Colonic mucosa (tissue), 4 donors: Measurements from ENCODE around the gene PNMA3. TPM values are rescaled to one million over a fixed set of nuclear protein-coding genes. Genes with fewer than 3 reads are reported as not detected.
"Not testable (repeated sequence)": the region's sequence is repeated elsewhere in the genome, so short reads cannot be mapped to it uniquely, and the experiment has no call there.

Experiments
- DNase-seq: peaks from one replicate; pipeline ENCODE4 v3.0.0-alpha.2; 2020
- H3K27ac ChIP-seq: fragments of 200-600 bp; one replicate; pipeline ENCODE4 v1.8.0; 2021
- H3K27me3 ChIP-seq: fragments of 200-600 bp; one replicate; pipeline ENCODE4 v1.8.0; 2021
- H3K36me3 ChIP-seq: fragments of 200-600 bp; one replicate; pipeline ENCODE4 v1.8.0; 2021
- H3K4me1 ChIP-seq: fragments of 200-600 bp; one replicate; pipeline ENCODE4 v1.8.0; 2021; ENCODE audit warnings: mild to moderate bottlenecking
- H3K4me3 ChIP-seq: fragments of 200-600 bp; one replicate; pipeline ENCODE4 v1.8.0; 2021
- H3K9ac ChIP-seq, 2 donors: one replicate each; pipeline ENCODE4 v1.7.0; 2013; ENCODE audit warnings: control low read depth in 2 of 2, low read depth in 2 of 2, low read length in 2 of 2
- H3K9me3 ChIP-seq: fragments of 200-600 bp; one replicate; pipeline ENCODE4 v1.8.0; 2021
- CTCF ChIP-seq: fragments of 200-600 bp; IDR thresholded peaks from one replicate; pipeline ENCODE4 v1.8.0; 2022; ENCODE audit warnings: antibody characterized with exemption, mild to moderate bottlenecking
- intact Hi-C: fragments of 100-400 bp; cut with DNase I; formaldehyde crosslinking; loops from one replicate; pipeline ENCODE4 v1.14.1; 2022
- total RNA-seq, 2 donors: library from RNA; stranded (reverse); fragmentation: NEBNext Ultra II Directional in 1 of 2; extraction: Animal tissue kit (Norgen Biotek cat#: 25700) in 1 of 2; gene quantifications; one replicate each; pipeline ENCODE4 v1.2.1, GENCODE V29; 2021
- donor health status: healthy.
- donor health status: DM: no; HTN: no; CAD: no.
- donor health status: DM: no; HTN: no; CAD: no.

The PNMA3 gene
- total RNA-seq, 2 donors from 2014 or later, result 0.15 to 0.21 TPM

GRCh38 chrX:153065389-153065788 is 9.1 kb downstream of the PNMA3 start:
- H3K4me3 ChIP-seq, result no peak overlapping the region
- intact Hi-C loops, result no loop called here
- DNase-seq, result no peak

GRCh38 chrX:153066402-153066801 is 10.1 kb downstream of the PNMA3 start:
- H3K36me3 ChIP-seq, DNase-seq, H3K4me3 ChIP-seq, H3K27ac ChIP-seq, H3K27me3 ChIP-seq, intact Hi-C loops, H3K9me3 ChIP-seq, H3K4me1 ChIP-seq, H3K9ac ChIP-seq: not testable (repeated sequence)

More at GRCh38 chrX:153065389-153065788, 9.1 kb downstream of the PNMA3 start:
- no peaks in the 10 kb centered on the region for H3K27me3 ChIP-seq
- TF ChIP-seq CTCF, result no peak
- H3K9me3 ChIP-seq, result no peaks in the 10 kb centered on the region
- H3K27ac ChIP-seq, result no peak overlapping the region
- H3K9ac ChIP-seq, result no peak overlapping the region
- H3K4me1 ChIP-seq, result no peaks in the 10 kb centered on the region
- H3K36me3 ChIP-seq, result no peaks in the 10 kb centered on the region

- H3K9me3 ChIP-seq, DNase-seq, H3K4me1 ChIP-seq, H3K4me3 ChIP-seq, H3K36me3 ChIP-seq, intact Hi-C loops, H3K9ac ChIP-seq, H3K27me3 ChIP-seq, H3K27ac ChIP-seq: not testable (repeated sequence)
Measured at GRCh38 chrX:153071909-153072583, 15.8 kb downstream of the PNMA3 start, which contains the start of gene PNMA6A. PNMA6A (plus strand) TSS chrX:153072454; CDS start chrX:153073063, 609 bp downstream.

- H3K36me3 ChIP-seq, H3K4me1 ChIP-seq, H3K4me3 ChIP-seq, H3K9ac ChIP-seq, H3K9me3 ChIP-seq, DNase-seq, intact Hi-C loops, H3K27ac ChIP-seq, H3K27me3 ChIP-seq: not testable (repeated sequence)
Measured at GRCh38 chrX:153073331-153073730, 17.1 kb downstream of the PNMA3 start.

- H3K9me3 ChIP-seq, result no peaks in the 10 kb centered on the region
- intact Hi-C loops, result no loop called here
- H3K27ac ChIP-seq, result no peak overlapping the region
- no peaks in the 10 kb centered on the region for H3K4me1 ChIP-seq
- no peaks in the 10 kb centered on the region for H3K27me3 ChIP-seq
- no peak for TF ChIP-seq CTCF
- H3K9ac ChIP-seq, result no peak overlapping the region
- no peak for DNase-seq
- no peaks in the 10 kb centered on the region for H3K36me3 ChIP-seq
- no peak overlapping the region for H3K4me3 ChIP-seq
Measured at GRCh38 chrX:153074262-153074899, 18.1 kb downstream of the PNMA3 start.

GRCh38 chrX:153074935-153075334 is 18.7 kb downstream of the PNMA3 start:
- H3K4me1 ChIP-seq, result no peaks in the 10 kb centered on the region
- no peaks in the 10 kb centered on the region for H3K27me3 ChIP-seq
- no peaks in the 10 kb centered on the region for H3K9me3 ChIP-seq
- no peak for DNase-seq
- no peaks in the 10 kb centered on the region for H3K36me3 ChIP-seq
- intact Hi-C loops, result no loop called here
- H3K9ac ChIP-seq, result no peak overlapping the region
- TF ChIP-seq CTCF, result no peak
- H3K4me3 ChIP-seq, result no peak overlapping the region
- no peak overlapping the region for H3K27ac ChIP-seq

- DNase-seq, result no peak
Measured at GRCh38 chrX:153075366-153075765, 19.1 kb downstream of the PNMA3 start.

GRCh38 chrX:153077437-153078135 is 21.3 kb downstream of the PNMA3 start:
- intact Hi-C loops, H3K4me1 ChIP-seq, H3K36me3 ChIP-seq, H3K27ac ChIP-seq, DNase-seq, H3K4me3 ChIP-seq, H3K9me3 ChIP-seq, H3K9ac ChIP-seq, H3K27me3 ChIP-seq: not testable (repeated sequence)

More at GRCh38 chrX:153075366-153075765, 19.1 kb downstream of the PNMA3 start:
- intact Hi-C loops, result no loop called here
- Histone ChIP-seq H3K9me3 (no peaks in the 10 kb centered on the region), H3K4me1 (no peaks in the 10 kb centered on the region), H3K4me3 (no peak overlapping the region), H3K9ac (no peak overlapping the region), H3K27ac (no peak overlapping the region), H3K36me3 (no peaks in the 10 kb centered on the region), H3K27me3 (no peaks in the 10 kb centered on the region)
- no peak for TF ChIP-seq CTCF

- DNase-seq, H3K4me1 ChIP-seq, H3K9me3 ChIP-seq, H3K27me3 ChIP-seq, H3K36me3 ChIP-seq, H3K9ac ChIP-seq, H3K4me3 ChIP-seq, H3K27ac ChIP-seq, intact Hi-C loops: not testable (repeated sequence)
Measured at GRCh38 chrX:153083238-153083923, 27.1 kb downstream of the PNMA3 start.
